Lower leg skin (tissue), 3 donors: ENCODE results near the gene DUSP8.
"Not testable (repeated sequence)": the region's sequence is repeated elsewhere in the genome, so short reads cannot be mapped to it uniquely, and the experiment has no call there.

Experiments
- CTCF ChIP-seq, 3 donors: fragments of 450-650 bp; IDR thresholded peaks; one replicate each; pipeline ENCODE4 v1.5.1; 2016; ENCODE audit warnings: antibody characterized with exemption in 3 of 3, mild to moderate bottlenecking in 3 of 3, moderate library complexity in 2 of 3
- POLR2A ChIP-seq, 2 donors: fragments of 450-650 bp; IDR thresholded peaks; one replicate each; pipeline ENCODE4 v1.6.1; 2016 to 2017; ENCODE audit warnings: antibody characterized with exemption in 2 of 2, mild to moderate bottlenecking in 1 of 2, moderate library complexity in 1 of 2

- TF ChIP-seq CTCF, POLR2A (IDR thresholded peaks at IDR 0.05): not testable (repeated sequence)
Measured at GRCh38 chr11:1584661-1585370, 12.7 kb upstream of the DUSP8 start, which contains the start of gene KRTAP5-1.
